Thoracic aorta (tissue), 2 donors: ENCODE results near the gene GRIK4. TPM values are rescaled to one million over a fixed set of nuclear protein-coding genes. Genes with fewer than 3 reads are reported as not detected.

Experiments
- ATAC-seq: fragments of 150-250 bp; one replicate; pipeline ENCODE4 v1.8.0; 2017; ENCODE audit warnings: low read depth; ENCODE audit not compliant: insufficient number of reproducible peaks, low FRiP score
- DNase-seq: peaks from one replicate; pipeline ENCODE4 v3.0.0-alpha.2; 2020; ENCODE audit warnings: low spot score
- H3K27ac ChIP-seq, 2 donors: fragments of 200-600 bp; sonication (generic); 1 replicate in 1 of 2; 2 replicates in 1 of 2; pipeline ENCODE4 v1.5.1; 2016; ENCODE audit warnings: mild to moderate bottlenecking in 2 of 2, moderate library complexity in 2 of 2
- H3K27me3 ChIP-seq: fragments of 200-600 bp; sonication (generic); replicated peaks from 2 replicates; pipeline ENCODE4 v1.6.0; 2016; ENCODE audit warnings: mild to moderate bottlenecking; ENCODE audit not compliant: insufficient read depth
- H3K36me3 ChIP-seq: fragments of 200-600 bp; sonication (generic); one replicate; pipeline ENCODE4 v1.5.1; 2016
- H3K4me1 ChIP-seq, 2 donors: fragments of 200-600 bp; sonication (generic); 1 replicate in 1 of 2; 2 replicates in 1 of 2; pipeline versions ENCODE4 v1.5.1 to v1.6.0; 2016; ENCODE audit warnings: low read depth in 2 of 2, mild to moderate bottlenecking in 1 of 2; ENCODE audit not compliant: control insufficient read depth in 1 of 2
- H3K4me3 ChIP-seq: fragments of 200-600 bp; sonication (generic); 2 replicates; pipeline ENCODE4 v1.5.1; 2016; ENCODE audit warnings: mild to moderate bottlenecking
- H3K9me3 ChIP-seq: fragments of 200-600 bp; sonication (generic); 2 replicates; pipeline ENCODE4 v1.5.1; 2016
- total RNA-seq, 2 donors: library from RNA; depleted of rRNA; stranded (reverse); fragments of >200 nt; gene quantifications; one replicate each; pipeline versions ENCODE4 v1.1.0 to v1.2.3, GENCODE V29; 2016
- TF ChIP-seq, protein P1 (sequence below): fragments of 200-600 bp; sonication (generic); IDR thresholded peaks from one replicate; pipeline ENCODE4 v1.5.1; 2019; ENCODE audit warnings: antibody characterized with exemption

GRIK4 gene
- total RNA-seq, 2 donors from 2014 or later = not detected

DNA sequence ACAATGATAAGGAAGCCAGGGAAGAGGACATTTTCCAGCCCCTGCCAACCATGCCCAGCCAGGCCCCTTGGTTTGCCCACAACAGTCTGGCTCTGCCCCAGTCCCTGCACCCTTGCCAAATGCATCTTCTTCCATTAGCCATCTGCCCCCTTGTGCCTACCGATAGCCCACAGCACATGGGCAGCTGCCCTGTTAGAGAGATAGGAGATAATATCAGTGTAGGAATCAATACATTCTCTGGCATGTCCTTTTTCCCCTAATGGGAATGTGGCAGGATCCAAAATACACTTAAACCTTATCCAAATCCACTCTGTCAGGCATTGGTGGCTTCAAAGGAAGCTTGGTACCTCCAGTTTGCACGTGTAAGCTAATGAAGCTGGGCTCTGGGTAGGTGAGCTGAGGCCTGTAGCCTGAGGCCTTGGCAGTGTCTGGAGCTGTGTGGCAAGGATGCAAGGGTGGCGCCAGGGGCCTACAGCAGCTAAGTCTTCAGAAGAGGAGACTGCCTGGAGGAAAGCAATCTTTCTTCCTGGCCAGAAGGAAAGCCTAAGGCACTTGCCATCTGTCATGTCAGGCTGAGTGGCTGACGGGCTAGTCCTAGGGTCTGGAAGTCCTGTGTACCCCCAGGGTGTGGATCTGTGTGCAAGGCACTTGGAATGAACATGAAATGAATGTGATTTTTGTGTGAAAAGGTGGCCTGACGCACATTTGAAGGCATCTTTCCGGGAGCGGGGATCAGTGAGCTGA is 348.2 kb downstream of the GRIK4 start:
- TF ChIP-seq, protein P1, sequence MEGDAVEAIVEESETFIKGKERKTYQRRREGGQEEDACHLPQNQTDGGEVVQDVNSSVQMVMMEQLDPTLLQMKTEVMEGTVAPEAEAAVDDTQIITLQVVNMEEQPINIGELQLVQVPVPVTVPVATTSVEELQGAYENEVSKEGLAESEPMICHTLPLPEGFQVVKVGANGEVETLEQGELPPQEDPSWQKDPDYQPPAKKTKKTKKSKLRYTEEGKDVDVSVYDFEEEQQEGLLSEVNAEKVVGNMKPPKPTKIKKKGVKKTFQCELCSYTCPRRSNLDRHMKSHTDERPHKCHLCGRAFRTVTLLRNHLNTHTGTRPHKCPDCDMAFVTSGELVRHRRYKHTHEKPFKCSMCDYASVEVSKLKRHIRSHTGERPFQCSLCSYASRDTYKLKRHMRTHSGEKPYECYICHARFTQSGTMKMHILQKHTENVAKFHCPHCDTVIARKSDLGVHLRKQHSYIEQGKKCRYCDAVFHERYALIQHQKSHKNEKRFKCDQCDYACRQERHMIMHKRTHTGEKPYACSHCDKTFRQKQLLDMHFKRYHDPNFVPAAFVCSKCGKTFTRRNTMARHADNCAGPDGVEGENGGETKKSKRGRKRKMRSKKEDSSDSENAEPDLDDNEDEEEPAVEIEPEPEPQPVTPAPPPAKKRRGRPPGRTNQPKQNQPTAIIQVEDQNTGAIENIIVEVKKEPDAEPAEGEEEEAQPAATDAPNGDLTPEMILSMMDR = no peak
- DNase-seq (no peak), ATAC-seq (no peak)
- Histone ChIP-seq H3K4me3 (no peak overlapping the region), H3K27me3 (no peaks in the 10 kb centered on the region), H3K36me3 (no peaks in the 10 kb centered on the region), H3K4me1 (no peaks in the 10 kb centered on the region), H3K9me3 (no peaks in the 10 kb centered on the region), H3K27ac (no peak overlapping the region)

DNA sequence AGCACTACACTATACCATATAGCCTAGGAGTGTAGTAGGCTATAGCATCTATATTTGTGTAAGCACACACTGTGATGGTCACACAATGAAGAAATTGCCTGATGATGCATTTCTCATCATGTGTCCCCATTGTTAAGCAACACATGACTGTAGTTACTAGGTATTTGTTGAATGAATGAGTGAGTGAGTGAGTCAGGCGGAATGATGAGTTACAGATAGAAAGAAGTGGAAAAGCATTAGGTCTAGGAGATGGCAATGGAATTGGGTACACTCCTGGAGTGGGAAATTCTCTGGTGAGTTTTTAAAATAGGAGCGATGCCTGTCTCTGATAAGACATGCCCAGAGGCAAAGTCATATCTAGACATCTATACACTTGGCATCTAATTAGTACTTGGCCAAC is 351.8 kb downstream of the GRIK4 start:
- Histone ChIP-seq H3K9me3 (no peaks in the 10 kb centered on the region), H3K4me1 (no peaks in the 10 kb centered on the region), H3K4me3 (no peak overlapping the region), H3K36me3 (no peaks in the 10 kb centered on the region), H3K27me3 (no peaks in the 10 kb centered on the region), H3K27ac (no peak overlapping the region)
- DNase-seq = no peak
- TF ChIP-seq, protein P1 = no peak
- ATAC-seq = no peak

DNA sequence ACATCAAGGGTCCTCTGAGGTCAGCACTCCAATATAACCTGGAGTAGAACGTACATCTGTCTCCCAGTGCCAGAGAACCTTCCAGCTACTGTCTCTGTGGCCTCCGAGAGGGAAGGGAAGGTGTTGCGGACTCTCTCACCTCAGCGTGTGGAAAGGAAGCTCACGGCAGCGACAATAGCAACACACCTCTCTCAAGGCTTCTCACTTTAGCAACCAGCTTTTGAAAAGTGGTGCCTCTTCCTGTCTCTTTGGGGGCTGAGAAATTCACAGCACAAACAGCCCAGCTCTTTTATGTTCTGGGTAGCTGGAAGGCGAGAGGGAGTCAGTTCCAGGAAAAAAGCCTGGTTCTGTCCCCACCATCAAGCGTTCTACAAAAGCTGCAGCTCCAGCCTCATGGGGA is 355.5 kb downstream of the GRIK4 start:
- Histone ChIP-seq H3K4me1 (no peaks in the 10 kb centered on the region), H3K36me3 (no peaks in the 10 kb centered on the region), H3K4me3 (no peak overlapping the region), H3K27ac (no peak overlapping the region), H3K9me3 (no peaks in the 10 kb centered on the region), H3K27me3 (no peaks in the 10 kb centered on the region)
- no peak for DNase-seq
- ATAC-seq = no peak
- TF ChIP-seq, protein P1 = no peak

DNA sequence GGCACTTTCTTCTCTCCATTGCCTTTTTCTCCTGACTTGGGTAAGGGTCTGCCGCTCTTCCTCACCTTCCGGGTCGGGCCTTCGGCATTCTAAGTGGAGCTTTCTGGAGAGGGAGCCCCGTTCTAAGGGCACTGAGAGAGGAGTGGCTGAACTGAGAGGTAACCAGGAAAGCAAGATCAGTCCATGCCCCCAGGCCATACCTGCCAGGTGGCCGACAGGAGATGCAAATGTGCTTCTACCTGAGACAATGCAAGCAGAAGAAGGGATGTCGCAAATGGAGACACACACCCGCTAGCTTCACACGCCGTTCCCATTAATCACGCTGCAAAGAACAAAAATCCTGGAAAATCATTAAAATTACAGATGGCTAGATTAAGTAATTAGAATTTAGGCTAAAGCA is 356.0 kb downstream of the GRIK4 start:
- Histone ChIP-seq H3K36me3 (no peaks in the 10 kb centered on the region), H3K27ac (no peak overlapping the region), H3K9me3 (no peaks in the 10 kb centered on the region), H3K27me3 (no peaks in the 10 kb centered on the region), H3K4me1 (no peaks in the 10 kb centered on the region), H3K4me3 (no peak overlapping the region)
- TF ChIP-seq, protein P1 = no peak
- DNase-seq (no peak), ATAC-seq (no peak)

DNA sequence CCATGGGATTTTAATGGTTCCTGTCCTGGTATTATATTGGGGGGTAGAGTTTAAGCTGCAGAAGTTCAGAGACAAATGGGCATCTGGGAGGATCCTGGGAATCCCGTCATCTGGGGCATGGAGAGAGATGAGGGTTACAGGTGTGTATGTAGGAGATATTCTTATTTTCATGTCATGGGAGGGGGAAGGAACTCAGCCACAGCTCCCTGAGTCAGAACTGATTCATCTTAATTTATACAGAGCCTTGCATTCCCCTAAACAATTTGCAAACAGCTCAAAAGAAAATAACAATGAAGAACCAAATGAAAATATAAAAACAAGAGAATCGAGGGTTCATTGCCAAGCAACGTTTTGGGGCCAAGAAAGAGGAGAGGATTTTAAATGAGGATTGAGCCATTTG is 356.4 kb downstream of the GRIK4 start:
- Histone ChIP-seq H3K4me1 (no peaks in the 10 kb centered on the region), H3K27me3 (no peaks in the 10 kb centered on the region), H3K27ac (no peak overlapping the region), H3K36me3 (no peaks in the 10 kb centered on the region), H3K4me3 (no peak overlapping the region), H3K9me3 (no peaks in the 10 kb centered on the region)
- TF ChIP-seq, protein P1 = no peak
- DNase-seq (no peak), ATAC-seq (no peak)
